MM.1S (cell line): ENCODE data around the gene TERT.

Experiments
- EZH2phosphoT487 ChIP-seq: fragments of 300-600 bp; sonication (generic); IDR thresholded peaks from 2 replicates; pipeline ENCODE4 v1.6.1; 2018; ENCODE audit warnings: antibody characterized with exemption, low read length
- TF ChIP-seq, protein P1 (sequence below): fragments of 300-600 bp; sonication (generic); IDR thresholded peaks from 2 replicates; pipeline ENCODE4 v1.5.1; 2016; ENCODE audit warnings: antibody characterized with exemption, low read length, mixed read lengths

DNA sequence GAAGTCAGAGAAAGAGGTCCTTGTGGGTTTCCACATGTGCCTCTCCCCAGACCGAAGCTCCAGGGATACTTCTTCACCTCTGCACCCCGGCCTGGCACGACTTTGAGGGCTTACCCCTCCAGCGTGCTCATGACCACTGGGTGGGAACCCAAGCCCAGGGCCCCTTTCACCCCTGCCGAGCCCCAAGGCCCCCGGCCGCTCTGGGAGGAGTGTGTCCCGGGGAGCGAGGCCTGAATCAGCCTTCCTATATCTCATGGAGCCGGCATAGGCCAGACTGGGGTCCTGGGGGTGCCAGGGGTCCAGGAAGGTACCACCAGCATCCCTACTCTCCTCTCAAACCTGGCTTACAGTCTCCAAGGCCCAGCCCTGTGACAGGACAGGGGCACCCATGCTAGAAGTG, 17.1 kb downstream of the TERT start:
- TF ChIP-seq, protein P1, sequence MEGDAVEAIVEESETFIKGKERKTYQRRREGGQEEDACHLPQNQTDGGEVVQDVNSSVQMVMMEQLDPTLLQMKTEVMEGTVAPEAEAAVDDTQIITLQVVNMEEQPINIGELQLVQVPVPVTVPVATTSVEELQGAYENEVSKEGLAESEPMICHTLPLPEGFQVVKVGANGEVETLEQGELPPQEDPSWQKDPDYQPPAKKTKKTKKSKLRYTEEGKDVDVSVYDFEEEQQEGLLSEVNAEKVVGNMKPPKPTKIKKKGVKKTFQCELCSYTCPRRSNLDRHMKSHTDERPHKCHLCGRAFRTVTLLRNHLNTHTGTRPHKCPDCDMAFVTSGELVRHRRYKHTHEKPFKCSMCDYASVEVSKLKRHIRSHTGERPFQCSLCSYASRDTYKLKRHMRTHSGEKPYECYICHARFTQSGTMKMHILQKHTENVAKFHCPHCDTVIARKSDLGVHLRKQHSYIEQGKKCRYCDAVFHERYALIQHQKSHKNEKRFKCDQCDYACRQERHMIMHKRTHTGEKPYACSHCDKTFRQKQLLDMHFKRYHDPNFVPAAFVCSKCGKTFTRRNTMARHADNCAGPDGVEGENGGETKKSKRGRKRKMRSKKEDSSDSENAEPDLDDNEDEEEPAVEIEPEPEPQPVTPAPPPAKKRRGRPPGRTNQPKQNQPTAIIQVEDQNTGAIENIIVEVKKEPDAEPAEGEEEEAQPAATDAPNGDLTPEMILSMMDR = no peak
- no peak for TF ChIP-seq EZH2phosphoT487
